Ishikawa (cell line): ENCODE data around the gene IBSP.

Experiments used
- EP300 ChIP-seq: IDR thresholded peaks from 2 replicates; pipeline ENCODE4 v1.6.1; 2012; ENCODE audit warnings: borderline replicate concordance
- MAX ChIP-seq: IDR thresholded peaks from 2 replicates; pipeline ENCODE4 v1.6.1; 2012
- NFIC ChIP-seq: IDR thresholded peaks from 2 replicates; pipeline ENCODE4 v1.6.1; 2012
- REST ChIP-seq: IDR thresholded peaks from 2 replicates; pipeline ENCODE4 v1.6.1; 2012; ENCODE audit warnings: low read depth, mild to moderate bottlenecking
- ZBTB7A ChIP-seq: IDR thresholded peaks from 2 replicates; pipeline ENCODE4 v1.6.1; 2012; ENCODE audit warnings: low read depth

- TF ChIP-seq EP300 (no peak), NFIC (no peak), MAX (no peak), ZBTB7A (no peak), REST (no peak)
These were observed 41.1 kb upstream of the IBSP start for GRCh38 chr4:87758270-87758669.
